WTC11 (cell line): Measurements from ENCODE around the gene OSM. TPM values are rescaled to one million over a fixed set of nuclear protein-coding genes. Genes with fewer than 3 reads are reported as not detected.

ENCODE experiments used
- ATAC-seq: fragments of 200-7000 bp; cut with Tn5 transposase; 2 replicates; pipeline ENCODE4 v1.10.0; 2021; ENCODE audit warnings: mild to moderate bottlenecking, moderate library complexity
- CTCF ChIA-PET: fragments of 300-600 bp; sonication (Branson Sonifier 250); formaldehyde crosslinking; loops from one replicate; lab custom pipeline; 2021; ENCODE audit warnings: antibody characterized with exemption; lab: Charles Lee
- POLR2A ChIA-PET: fragments of 350-600 bp; sonication (Branson Sonifier 250); formaldehyde crosslinking; loops from one replicate; lab custom pipeline; 2021; ENCODE audit warnings: antibody characterized with exemption; lab: Charles Lee
- DNase-seq: peaks from one replicate; pipeline ENCODE4 v3.0.0; 2021; ENCODE audit warnings: low spot score
- H3K27ac Mint-ChIP-seq: 2 replicates; pipeline ENCODE4 v1.8.0; 2021; ENCODE audit warnings: mixed read lengths
- H3K27me3 Mint-ChIP-seq: 2 replicates; pipeline ENCODE4 v1.8.0; 2021; ENCODE audit warnings: low read depth, mild to moderate bottlenecking, moderate library complexity, mixed read lengths
- H3K36me3 Mint-ChIP-seq: 2 replicates; pipeline ENCODE4 v1.8.0; 2021; ENCODE audit warnings: mixed read lengths
- H3K4me1 Mint-ChIP-seq: 2 replicates; pipeline ENCODE4 v1.8.0; 2022; ENCODE audit warnings: mixed read lengths
- H3K4me3 Mint-ChIP-seq: 2 replicates; pipeline ENCODE4 v1.8.0; 2021; ENCODE audit warnings: mild to moderate bottlenecking, moderate library complexity, mixed read lengths
- H3K9me3 Mint-ChIP-seq: 2 replicates; pipeline ENCODE4 v1.8.0; 2021; ENCODE audit warnings: mixed read lengths
- ATF2 ChIP-seq: sonication (generic); formaldehyde crosslinking; IDR thresholded peaks from 2 replicates; pipeline ENCODE4 v1.8.1; 2022; ENCODE audit warnings: low read depth, missing genetic modification reagents, borderline replicate concordance
- E2F5 ChIP-seq: sonication (generic); formaldehyde crosslinking; IDR thresholded peaks from 2 replicates; pipeline ENCODE4 v1.8.1; 2022; ENCODE audit warnings: mild to moderate bottlenecking, moderate library complexity, missing genetic modification reagents
- ELF4 ChIP-seq: sonication (generic); formaldehyde crosslinking; IDR thresholded peaks from 2 replicates; pipeline ENCODE4 v1.8.1; 2022; ENCODE audit warnings: low read depth, mild to moderate bottlenecking, moderate library complexity, missing genetic modification reagents
- ERG ChIP-seq: fragments of 250-450 bp; sonication (Bioruptor Pico); IDR thresholded peaks from 2 replicates; pipeline ENCODE4 v1.8.0; 2021; ENCODE audit warnings: mild to moderate bottlenecking
- ESRRA ChIP-seq: sonication (generic); formaldehyde crosslinking; IDR thresholded peaks from 2 replicates; pipeline ENCODE4 v1.8.1; 2022; ENCODE audit warnings: mild to moderate bottlenecking, missing genetic modification reagents, borderline replicate concordance
- MAX ChIP-seq: sonication (generic); formaldehyde crosslinking; IDR thresholded peaks from 2 replicates; pipeline ENCODE4 v1.8.0; 2022; ENCODE audit warnings: mild to moderate bottlenecking, missing genetic modification reagents
- MYBL2 ChIP-seq: sonication (generic); formaldehyde crosslinking; IDR thresholded peaks from 2 replicates; pipeline ENCODE4 v1.8.1; 2023; ENCODE audit warnings: mild to moderate bottlenecking, moderate library complexity, missing genetic modification reagents
- TEAD4 ChIP-seq: sonication (generic); formaldehyde crosslinking; IDR thresholded peaks from 2 replicates; pipeline ENCODE4 v1.8.0; 2022; ENCODE audit warnings: mild to moderate bottlenecking, missing genetic modification reagents
- ZBTB21 ChIP-seq: sonication (generic); formaldehyde crosslinking; IDR thresholded peaks from 2 replicates; pipeline ENCODE4 v1.8.1; 2023; ENCODE audit warnings: mild to moderate bottlenecking, missing genetic modification reagents, borderline replicate concordance
- ZNF121 ChIP-seq: sonication (generic); formaldehyde crosslinking; IDR thresholded peaks from 2 replicates; pipeline ENCODE4 v1.8.0; 2023; ENCODE audit warnings: missing genetic modification reagents
- ZNF138 ChIP-seq: sonication (generic); formaldehyde crosslinking; conservative IDR thresholded peaks from 2 replicates; pipeline ENCODE4 v1.8.1; 2022; ENCODE audit warnings: mild to moderate bottlenecking, moderate library complexity, missing genetic modification reagents
- ZNF219 ChIP-seq: sonication (generic); formaldehyde crosslinking; IDR thresholded peaks from 2 replicates; pipeline ENCODE4 v1.8.0; 2023; ENCODE audit warnings: missing genetic modification reagents, mild to moderate bottlenecking, borderline replicate concordance
- ZNF425 ChIP-seq: fragments of 250-450 bp; sonication (Bioruptor Pico); conservative IDR thresholded peaks from 2 replicates; pipeline ENCODE4 v1.9.0; 2021; ENCODE audit warnings: mild to moderate bottlenecking
- ZNF512 ChIP-seq: sonication (generic); formaldehyde crosslinking; IDR thresholded peaks from 2 replicates; pipeline ENCODE4 v1.8.1; 2022; ENCODE audit warnings: missing genetic modification reagents, borderline replicate concordance
- ZNF532 ChIP-seq: fragments of 250-450 bp; sonication (Bioruptor Pico); IDR thresholded peaks from 2 replicates; pipeline ENCODE4 v1.9.0; 2021; ENCODE audit warnings: mild to moderate bottlenecking, borderline replicate concordance
- ZSCAN18 ChIP-seq: fragments of 250-450 bp; sonication (Bioruptor Pico); IDR thresholded peaks from 2 replicates; pipeline ENCODE4 v2.1.2; 2022; ENCODE audit warnings: mild to moderate bottlenecking, moderate library complexity
- total RNA-seq: library from RNA; stranded (reverse); gene quantifications from 3 replicates; pipeline ENCODE4 v1.2.3, GENCODE V29; 2021

The OSM gene
- total RNA-seq, 1 experiment from 2014 or later, result not detected

- H3K4me1 Mint-ChIP-seq, result no peaks in the 10 kb centered on the region; the same call in 1 of the 2 replicates
- DNase-seq (no peak), ATAC-seq (no peak)
- no peak overlapping the region for H3K27ac Mint-ChIP-seq
- POLR2A ChIA-PET, result no interaction called here
- H3K27me3 Mint-ChIP-seq, result no peaks in the 10 kb centered on the region
- no peaks in the 10 kb centered on the region for H3K9me3 Mint-ChIP-seq
- TF ChIP-seq ZBTB21 (CRISPR knock-in tag), result no peak
- TF ChIP-seq ZNF512, result no peak
- TF ChIP-seq ZNF138 (CRISPR knock-in tag), result no peak
- no peak for TF ChIP-seq TEAD4 (CRISPR knock-in tag)
- TF ChIP-seq ATF2 (CRISPR knock-in tag), result no peak
- no peak for TF ChIP-seq ZSCAN18 (CRISPR knock-in tag)
- TF ChIP-seq E2F5 (CRISPR knock-in tag), result no peak
- no peak for TF ChIP-seq ELF4 (CRISPR knock-in tag)
- TF ChIP-seq ESRRA (CRISPR knock-in tag), result no peak
- TF ChIP-seq ZNF121 (CRISPR knock-in tag), result no peak
- TF ChIP-seq MAX (CRISPR knock-in tag), result no peak
- no peak for TF ChIP-seq ZNF425 (CRISPR knock-in tag)
- TF ChIP-seq ZNF532 (CRISPR knock-in tag), result no peak
- no peak for TF ChIP-seq ERG (CRISPR knock-in tag)
- TF ChIP-seq MYBL2, result no peak
- no peak for TF ChIP-seq ZNF219
- CTCF ChIA-PET, result interaction anchor here (1.1 to 1.7 kb wide), 2 partner anchors 8 to 33 kb away, joined by 3 to 5 read pairs; no protein-coding TSS in a partner anchor
- no peak overlapping the region for H3K4me3 Mint-ChIP-seq
- no peaks in the 10 kb centered on the region for H3K36me3 Mint-ChIP-seq
These were observed 28.9 kb upstream of the OSM start for GRCh38 chr22:30295576-30295975.
